ENCODE measurements around the gene TSGA10IP. TPM values are rescaled to one million over a fixed set of nuclear protein-coding genes. Genes with fewer than 3 reads are reported as not detected.
A peak's percentile ranks its signal among the peaks of the same experiment; 100 is the strongest.

TSGA10IP gene
- total and polyA plus RNA-seq, 4 donors, result 0.39 to 0.68 (median 0.60) TPM; not detected in 1

GRCh38 chr11:65917077-65917433 is 28.2 kb upstream of the TSGA10IP start:
- Histone ChIP-seq H3K9me3 (ENCODE audit: control insufficient read depth, insufficient read depth, low read length) (no peaks in the 10 kb centered on the region), H3K4me3 (ENCODE audit: low read depth, low read length) (no peak overlapping the region), H3K27me3 (ENCODE audit: control insufficient read depth, insufficient read depth, low read length) (no peaks in the 10 kb centered on the region), H3K27ac (ENCODE audit: low read depth, low read length) (no peak overlapping the region), H3K4me1 (ENCODE audit: control insufficient read depth, insufficient read depth, low read length) (peaks cover 51% of the 10 kb centered on the region), H3K36me3 (ENCODE audit: control insufficient read depth, insufficient read depth, low read length) (peaks cover 38% of the 10 kb centered on the region)
- WGBS (ENCODE audit: insufficient coverage), result 88% methylated on average over 3 of the region's 3 CpGs
- no peak for DNase-seq (ENCODE audit: low read depth in 4 of 6, low spot score in 6 of 6)

- H3K4me1 ChIP-seq (ENCODE audit: control insufficient read depth, insufficient read depth, low read length), result peaks cover 49% of the 10 kb centered on the region
- H3K27me3 ChIP-seq (ENCODE audit: control insufficient read depth, insufficient read depth, low read length), result no peaks in the 10 kb centered on the region
- H3K4me3 ChIP-seq (ENCODE audit: low read depth, low read length), result peak overlapping the region; percentile 89
- DNase-seq (ENCODE audit: low read depth in 4 of 6, low spot score in 6 of 6), result no peak
- H3K27ac ChIP-seq (ENCODE audit: low read depth, low read length), result peak overlapping the region; percentile 71
- H3K9me3 ChIP-seq (ENCODE audit: control insufficient read depth, insufficient read depth, low read length), result no peaks in the 10 kb centered on the region
- WGBS (ENCODE audit: insufficient coverage), result 90% methylated on average over 31 of the region's 35 CpGs
- H3K36me3 ChIP-seq (ENCODE audit: control insufficient read depth, insufficient read depth, low read length), result peaks cover 43% of the 10 kb centered on the region
Measured at GRCh38 chr11:65917434-65918210, 27.7 kb upstream of the TSGA10IP start.

- Histone ChIP-seq H3K4me3 (ENCODE audit: low read depth, low read length) (peak within 1 kb of the TSS; percentile 89), H3K27me3 (ENCODE audit: control insufficient read depth, insufficient read depth, low read length) (no peaks in the 10 kb centered on the region), H3K36me3 (ENCODE audit: control insufficient read depth, insufficient read depth, low read length) (peaks cover 52% of the 10 kb centered on the region), H3K9me3 (ENCODE audit: control insufficient read depth, insufficient read depth, low read length) (no peaks in the 10 kb centered on the region), H3K4me1 (ENCODE audit: control insufficient read depth, insufficient read depth, low read length) (peaks cover 49% of the 10 kb centered on the region), H3K27ac (ENCODE audit: low read depth, low read length) (peak within 1 kb of the TSS; percentile 71)
- WGBS (ENCODE audit: insufficient coverage), result 6% methylated on average over 69 of the region's 77 CpGs
- no peak for DNase-seq (ENCODE audit: low read depth in 4 of 6, low spot score in 6 of 6)
Measured at GRCh38 chr11:65918211-65919140, 26.8 kb upstream of the TSGA10IP start, which contains the start of gene C11orf68. TSS of gene C11orf68 (minus strand) at chr11:65919062. CDS start at chr11:65919031, 31 bp downstream.

- peak within 1 kb of the TSS; percentile 71 for H3K27ac ChIP-seq (ENCODE audit: low read depth, low read length)
- no peaks in the 10 kb centered on the region for H3K9me3 ChIP-seq (ENCODE audit: control insufficient read depth, insufficient read depth, low read length)
- peak; percentile 82 to 99 (median 96) for DNase-seq (ENCODE audit: low read depth in 4 of 6, low spot score in 6 of 6)
- peak within 1 kb of the TSS; percentile 89 for H3K4me3 ChIP-seq (ENCODE audit: low read depth, low read length)
- peaks cover 55% of the 10 kb centered on the region for H3K36me3 ChIP-seq (ENCODE audit: control insufficient read depth, insufficient read depth, low read length)
- H3K27me3 ChIP-seq (ENCODE audit: control insufficient read depth, insufficient read depth, low read length), result no peaks in the 10 kb centered on the region
- H3K4me1 ChIP-seq (ENCODE audit: control insufficient read depth, insufficient read depth, low read length), result peaks cover 49% of the 10 kb centered on the region
- WGBS (ENCODE audit: insufficient coverage), result under 1% methylated on average over 59 of the region's 59 CpGs
Measured at GRCh38 chr11:65919141-65919572, 26.1 kb upstream of the TSGA10IP start, which contains the start of gene DRAP1. TSS of gene DRAP1 (plus strand) at chr11:65919426. CDS start at chr11:65919502, 76 bp downstream.

- under 1% methylated on average over 43 of the region's 60 CpGs for WGBS (ENCODE audit: insufficient coverage)
- Histone ChIP-seq H3K4me3 (ENCODE audit: low read depth, low read length) (peak overlapping the region; percentile 70), H3K27me3 (ENCODE audit: control insufficient read depth, insufficient read depth, low read length) (no peaks in the 10 kb centered on the region), H3K36me3 (ENCODE audit: control insufficient read depth, insufficient read depth, low read length) (peaks cover 62% of the 10 kb centered on the region), H3K9me3 (ENCODE audit: control insufficient read depth, insufficient read depth, low read length) (no peaks in the 10 kb centered on the region), H3K4me1 (ENCODE audit: control insufficient read depth, insufficient read depth, low read length) (peaks cover 49% of the 10 kb centered on the region), H3K27ac (ENCODE audit: low read depth, low read length) (peak overlapping the region; percentile 47)
- peak in 1 of 6 donors; percentile 17 for DNase-seq (ENCODE audit: low read depth in 4 of 6, low spot score in 6 of 6)
Measured at GRCh38 chr11:65919573-65920371, 25.5 kb upstream of the TSGA10IP start.

- WGBS (ENCODE audit: insufficient coverage), result 73% methylated on average over 14 of the region's 15 CpGs
- H3K4me1 ChIP-seq (ENCODE audit: control insufficient read depth, insufficient read depth, low read length), result peaks cover 45% of the 10 kb centered on the region
- H3K4me3 ChIP-seq (ENCODE audit: low read depth, low read length), result peak overlapping the region; percentile 70
Measured at GRCh38 chr11:65920372-65920802, 24.9 kb upstream of the TSGA10IP start.

GRCh38 chr11:65921033-65921555 is 24.2 kb upstream of the TSGA10IP start:
- no peak for DNase-seq (ENCODE audit: low read depth in 4 of 6, low spot score in 6 of 6)
- Histone ChIP-seq H3K4me3 (ENCODE audit: low read depth, low read length) (no peak overlapping the region), H3K27me3 (ENCODE audit: control insufficient read depth, insufficient read depth, low read length) (no peaks in the 10 kb centered on the region), H3K36me3 (ENCODE audit: control insufficient read depth, insufficient read depth, low read length) (peaks cover 57% of the 10 kb centered on the region), H3K9me3 (ENCODE audit: control insufficient read depth, insufficient read depth, low read length) (no peaks in the 10 kb centered on the region), H3K27ac (ENCODE audit: low read depth, low read length) (no peak overlapping the region), H3K4me1 (ENCODE audit: control insufficient read depth, insufficient read depth, low read length) (peaks cover 37% of the 10 kb centered on the region)
- WGBS (ENCODE audit: insufficient coverage), result 85% methylated on average over 9 of the region's 12 CpGs

More at GRCh38 chr11:65920372-65920802, 24.9 kb upstream of the TSGA10IP start:
- no peak for DNase-seq (ENCODE audit: low read depth in 4 of 6, low spot score in 6 of 6)
- H3K27me3 ChIP-seq (ENCODE audit: control insufficient read depth, insufficient read depth, low read length), result no peaks in the 10 kb centered on the region
- H3K27ac ChIP-seq (ENCODE audit: low read depth, low read length), result no peak overlapping the region
- H3K9me3 ChIP-seq (ENCODE audit: control insufficient read depth, insufficient read depth, low read length), result no peaks in the 10 kb centered on the region
- H3K36me3 ChIP-seq (ENCODE audit: control insufficient read depth, insufficient read depth, low read length), result peaks cover 62% of the 10 kb centered on the region

- DNase-seq (ENCODE audit: low read depth in 4 of 6, low spot score in 6 of 6), result no peak
- Histone ChIP-seq H3K4me1 (ENCODE audit: control insufficient read depth, insufficient read depth, low read length) (peaks cover 32% of the 10 kb centered on the region), H3K27ac (ENCODE audit: low read depth, low read length) (no peak overlapping the region), H3K9me3 (ENCODE audit: control insufficient read depth, insufficient read depth, low read length) (no peaks in the 10 kb centered on the region), H3K36me3 (ENCODE audit: control insufficient read depth, insufficient read depth, low read length) (peaks cover 57% of the 10 kb centered on the region), H3K27me3 (ENCODE audit: control insufficient read depth, insufficient read depth, low read length) (no peaks in the 10 kb centered on the region), H3K4me3 (ENCODE audit: low read depth, low read length) (no peak overlapping the region)
- 91% methylated on average over 10 of the region's 10 CpGs for WGBS (ENCODE audit: insufficient coverage)
Measured at GRCh38 chr11:65921876-65922275, 23.4 kb upstream of the TSGA10IP start.
